Upper lobe of left lung (tissue), 6 donors: ENCODE results near the gene NT5C. TPM values are rescaled to one million over a fixed set of nuclear protein-coding genes. Genes with fewer than 3 reads are reported as not detected.

ENCODE experiments used
- ATAC-seq, 2 donors: fragments of 200-7000 bp; cut with Tn5 transposase; one replicate each; pipeline ENCODE4 v1.9.1; 2022; ENCODE audit warnings: mild to moderate bottlenecking in 2 of 2, moderate library complexity in 2 of 2; ENCODE audit not compliant: low FRiP score in 2 of 2
- DNase-seq, 2 donors: peaks; one replicate each; pipeline ENCODE4 v3.0.0-alpha.2; 2019 to 2020
- H3K27ac ChIP-seq, 4 donors: fragments of 200-600 bp; sonication (generic); one replicate each; pipeline ENCODE4 v1.5.1; 2016 to 2019
- H3K27me3 ChIP-seq, 4 donors: fragments of 200-600 bp; sonication (generic); one replicate each; pipeline ENCODE4 v1.5.1; 2017 to 2019
- H3K36me3 ChIP-seq, 4 donors: fragments of 200-600 bp; sonication (generic); one replicate each; pipeline ENCODE4 v1.5.1; 2016 to 2019
- H3K4me1 ChIP-seq, 4 donors: fragments of 200-600 bp; sonication (generic); one replicate each; pipeline ENCODE4 v1.5.1; 2018 to 2019
- H3K4me3 ChIP-seq, 4 donors: fragments of 200-600 bp; sonication (generic); one replicate each; pipeline ENCODE4 v1.5.1; 2017 to 2019; ENCODE audit warnings: mild to moderate bottlenecking in 2 of 4, moderate library complexity in 1 of 4
- H3K9me3 ChIP-seq, 4 donors: fragments of 200-600 bp; sonication (generic); one replicate each; pipeline ENCODE4 v1.5.1; 2018 to 2019
- EP300 ChIP-seq, 4 donors: sonication (generic); formaldehyde crosslinking; IDR thresholded peaks; one replicate each; pipeline ENCODE4 v1.5.1; 2017; ENCODE audit warnings: antibody characterized with exemption in 4 of 4, control low read depth in 2 of 4
- POLR2A ChIP-seq, 4 donors: fragments of 450-650 bp; IDR thresholded peaks; one replicate each; pipeline ENCODE4 v1.5.1; 2016 to 2017; ENCODE audit warnings: antibody characterized with exemption in 4 of 4, mild to moderate bottlenecking in 2 of 4
- POLR2AphosphoS5 ChIP-seq, 2 donors: sonication (generic); formaldehyde crosslinking; IDR thresholded peaks; one replicate each; pipeline ENCODE4 v1.5.1; 2017; ENCODE audit warnings: antibody characterized with exemption in 2 of 2
- WGBS, 2 donors: methylation state at CpG; one replicate each; pipeline ENCODE4 v1.1.5; 2017 to 2018; 5-methylcytosine and 5-hydroxymethylcytosine counted together
- total RNA-seq, 6 donors: library from RNA; depleted of rRNA in 4 of 6; stranded (reverse); fragments of >200 nt in 4 of 6; gene quantifications; one replicate each; pipeline versions ENCODE4 v1.1.0 to v1.2.1, GENCODE V29; 2016 to 2021
- TF ChIP-seq, protein P1 (sequence below), 6 experiments: fragments of 450-650 bp in 4 of 6; fragments of 200-600 bp in 2 of 6; sonication (generic) in 2 of 6; IDR thresholded peaks; one replicate each; pipeline ENCODE4 v1.5.1; 2016 to 2019; ENCODE audit warnings: antibody characterized with exemption in 6 of 6
- donor health status: DM: no; HTN: no; CAD: no; lungs with moderate emphysema.
- donor health status: DM: no; HTN: yes; CAD: no; lungs with severe emphysema.

NT5C gene
- total RNA-seq, 6 donors from 2014 or later = 46.4 to 113 (median 76.6) TPM

DNA sequence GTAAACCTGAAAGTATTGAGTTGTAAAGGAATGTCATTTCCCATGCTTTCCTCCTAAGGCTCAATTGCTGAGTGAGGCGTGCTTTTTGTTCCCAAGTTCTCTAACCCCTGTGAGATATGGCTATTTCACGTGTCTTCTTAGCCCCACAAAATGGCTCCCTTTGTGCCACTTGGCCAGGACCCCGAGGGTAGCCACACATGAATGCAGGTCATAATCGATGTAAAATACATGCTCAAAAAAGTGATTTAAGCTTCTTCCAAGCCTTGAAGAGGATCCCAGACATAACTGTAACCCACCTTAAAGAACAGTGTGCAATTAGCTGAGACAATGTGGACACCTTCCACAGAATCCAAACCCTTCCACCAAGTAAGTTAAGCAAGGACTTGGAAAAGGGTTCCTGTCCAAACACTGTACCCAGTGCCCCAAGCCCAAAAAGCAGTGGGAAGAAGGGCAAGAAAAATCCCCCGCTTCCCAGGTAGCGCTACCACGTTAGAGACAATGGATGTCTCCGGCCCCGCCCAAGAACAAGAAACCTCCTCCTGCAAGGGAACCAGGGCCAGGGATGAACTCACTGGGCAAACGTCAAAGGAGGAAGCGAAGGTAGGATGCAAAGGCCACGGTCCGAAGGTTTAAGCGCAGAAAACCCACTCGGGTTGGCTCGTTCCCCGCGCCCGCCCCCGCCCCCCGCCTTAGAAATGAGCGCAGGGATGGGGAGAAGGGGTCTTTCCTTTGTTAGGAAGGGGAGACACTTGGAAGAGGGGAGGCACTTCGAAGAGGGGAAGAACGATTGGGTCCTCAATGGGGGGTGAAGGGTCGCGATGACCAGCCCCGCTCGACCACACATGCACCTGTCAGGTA, 21.6 kb upstream of the NT5C start:
- peak overlapping the region; percentile 47 to 99 (median 82) for H3K4me3 ChIP-seq
- peak overlapping the region in 2 of 4 donors; percentile 42 to 95 for H3K27ac ChIP-seq
- H3K27me3 ChIP-seq = no peaks in the 10 kb centered on the region
- peaks cover 0 to 3% (median 1%) of the 10 kb centered on the region in 4 donors for H3K36me3 ChIP-seq
- no peak for ATAC-seq
- peak in 1 of 2 donors; percentile 48 for DNase-seq
- TF ChIP-seq POLR2A (IDR thresholded peaks at IDR 0.05) = no peak
- TF ChIP-seq POLR2AphosphoS5 (IDR thresholded peaks at IDR 0.05) = no peak
- WGBS, 2 donors = 8 to 9% methylated on average over 22 to 28 of the region's 28 CpGs
- no peaks in the 10 kb centered on the region for H3K9me3 ChIP-seq
- peaks cover 12 to 27% (median 18%) of the 10 kb centered on the region in 4 donors for H3K4me1 ChIP-seq

- no peak for DNase-seq
- peak overlapping the region in 3 of 4 donors; percentile 65 to 99 (median 99) for H3K4me3 ChIP-seq
- TF ChIP-seq POLR2A (IDR thresholded peaks at IDR 0.05) (no peak), POLR2AphosphoS5 (IDR thresholded peaks at IDR 0.05) (no peak), EP300 (IDR thresholded peaks at IDR 0.05) (no peak)
- TF ChIP-seq, protein P1, sequence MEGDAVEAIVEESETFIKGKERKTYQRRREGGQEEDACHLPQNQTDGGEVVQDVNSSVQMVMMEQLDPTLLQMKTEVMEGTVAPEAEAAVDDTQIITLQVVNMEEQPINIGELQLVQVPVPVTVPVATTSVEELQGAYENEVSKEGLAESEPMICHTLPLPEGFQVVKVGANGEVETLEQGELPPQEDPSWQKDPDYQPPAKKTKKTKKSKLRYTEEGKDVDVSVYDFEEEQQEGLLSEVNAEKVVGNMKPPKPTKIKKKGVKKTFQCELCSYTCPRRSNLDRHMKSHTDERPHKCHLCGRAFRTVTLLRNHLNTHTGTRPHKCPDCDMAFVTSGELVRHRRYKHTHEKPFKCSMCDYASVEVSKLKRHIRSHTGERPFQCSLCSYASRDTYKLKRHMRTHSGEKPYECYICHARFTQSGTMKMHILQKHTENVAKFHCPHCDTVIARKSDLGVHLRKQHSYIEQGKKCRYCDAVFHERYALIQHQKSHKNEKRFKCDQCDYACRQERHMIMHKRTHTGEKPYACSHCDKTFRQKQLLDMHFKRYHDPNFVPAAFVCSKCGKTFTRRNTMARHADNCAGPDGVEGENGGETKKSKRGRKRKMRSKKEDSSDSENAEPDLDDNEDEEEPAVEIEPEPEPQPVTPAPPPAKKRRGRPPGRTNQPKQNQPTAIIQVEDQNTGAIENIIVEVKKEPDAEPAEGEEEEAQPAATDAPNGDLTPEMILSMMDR (IDR thresholded peaks at IDR 0.05) = no peak
These were observed 21.0 kb upstream of the NT5C start for GRCh38 chr17:75152523-75152921.

GRCh38 chr17:75151930-75152329, 20.4 kb upstream of the NT5C start:
- TF ChIP-seq, protein P1 (IDR thresholded peaks at IDR 0.05) = no peak
- no peak for TF ChIP-seq POLR2AphosphoS5 (IDR thresholded peaks at IDR 0.05)
- TF ChIP-seq POLR2A (IDR thresholded peaks at IDR 0.05) = no peak
- TF ChIP-seq EP300 (IDR thresholded peaks at IDR 0.05) = no peak
- Histone ChIP-seq H3K36me3 (peaks cover 5 to 15% (median 7%) of the 10 kb centered on the region in 4 donors), H3K27ac (no peak overlapping the region), H3K4me1 (peaks cover 12 to 27% (median 18%) of the 10 kb centered on the region in 4 donors), H3K27me3 (no peaks in the 10 kb centered on the region), H3K9me3 (no peaks in the 10 kb centered on the region), H3K4me3 (no peak overlapping the region)
- ATAC-seq = no peak
- no peak for DNase-seq
- 85 to 86% methylated on average over 6 of the region's 6 CpGs for WGBS, 2 donors

More at GRCh38 chr17:75152523-75152921, 21.0 kb upstream of the NT5C start:
- no peaks in the 10 kb centered on the region for H3K27me3 ChIP-seq
- no peak overlapping the region for H3K27ac ChIP-seq
- H3K36me3 ChIP-seq = peaks cover under 1 to 9% (median 3%) of the 10 kb centered on the region in 4 donors
- peaks cover 12 to 27% (median 18%) of the 10 kb centered on the region in 4 donors for H3K4me1 ChIP-seq
- WGBS, 2 donors = 82% methylated on average over 6 of the region's 6 CpGs
- no peaks in the 10 kb centered on the region for H3K9me3 ChIP-seq
- ATAC-seq = no peak

DNA sequence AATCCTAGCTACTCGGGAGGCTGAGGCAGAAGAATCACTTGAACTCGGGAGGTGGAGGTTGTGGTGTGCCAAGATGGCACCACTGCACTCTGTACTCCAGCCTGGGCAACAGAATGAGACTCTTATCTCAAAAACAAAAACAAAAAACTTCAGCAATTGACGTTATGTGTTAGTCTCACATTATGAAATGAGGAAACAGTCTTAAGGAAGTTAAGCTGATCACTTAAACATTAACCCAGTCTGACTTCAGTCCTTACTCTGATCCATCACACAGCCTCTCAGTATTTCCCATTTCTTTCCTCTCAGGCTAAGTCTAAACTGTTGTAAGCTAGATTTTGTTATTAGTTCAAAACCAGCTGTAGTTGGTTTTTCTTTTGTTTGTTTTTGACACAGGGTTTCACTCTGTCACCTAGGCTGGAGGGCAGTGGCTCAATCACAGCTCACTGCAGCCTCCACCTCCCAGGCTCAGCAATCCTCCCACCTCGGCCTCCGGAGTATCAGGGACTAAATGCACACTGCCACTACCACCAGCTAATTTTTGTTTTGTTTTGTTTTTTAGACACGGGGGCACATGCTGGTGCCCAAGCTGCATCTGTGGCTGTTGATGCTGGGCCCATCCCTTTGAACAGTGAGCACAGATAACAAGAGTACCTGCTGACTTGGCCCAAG, 16.5 kb upstream of the NT5C start:
- DNase-seq = no peak
- peaks cover 5 to 40% (median 28%) of the 10 kb centered on the region in 4 donors for H3K36me3 ChIP-seq
- peak overlapping the region in 3 of 4 donors; percentile 30 to 56 (median 36) for H3K27ac ChIP-seq
- H3K9me3 ChIP-seq = no peaks in the 10 kb centered on the region
- no peaks in the 10 kb centered on the region for H3K27me3 ChIP-seq
- peak; percentile 48 to 65 for ATAC-seq
- H3K4me3 ChIP-seq = no peak overlapping the region
- 68 to 73% methylated on average over 6 of the region's 6 CpGs for WGBS, 2 donors
- TF ChIP-seq, protein P1 (IDR thresholded peaks at IDR 0.05) = no peak
- TF ChIP-seq POLR2A (IDR thresholded peaks at IDR 0.05) (peak in 1 of 4 donors; percentile 51), EP300 (IDR thresholded peaks at IDR 0.05) (no peak), POLR2AphosphoS5 (IDR thresholded peaks at IDR 0.05) (no peak)
- peaks cover 3 to 11% (median 10%) of the 10 kb centered on the region in 4 donors for H3K4me1 ChIP-seq

DNA sequence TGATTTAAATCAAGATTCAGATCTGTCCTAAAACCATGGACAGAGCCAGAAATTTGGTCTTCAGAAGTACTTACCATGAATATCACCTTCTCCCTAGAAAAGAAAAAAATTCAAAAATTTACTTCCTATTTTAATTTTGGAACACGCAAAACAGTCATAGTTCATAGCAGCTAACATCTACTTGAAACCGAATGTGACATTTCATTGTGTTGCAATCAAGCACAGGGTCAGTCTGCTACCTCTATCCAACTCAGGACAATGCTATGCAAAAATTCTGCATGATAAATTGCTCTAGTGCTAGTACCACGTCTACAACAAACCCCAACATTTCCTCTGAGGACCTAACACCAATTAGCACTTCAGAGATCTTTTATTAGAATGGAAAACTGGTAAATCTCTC, 15.1 kb upstream of the NT5C start:
- H3K27ac ChIP-seq = peak overlapping the region in 2 of 4 donors; percentile 35 to 56
- DNase-seq (no peak), ATAC-seq (no peak)
- H3K9me3 ChIP-seq = no peaks in the 10 kb centered on the region
- no peaks in the 10 kb centered on the region for H3K27me3 ChIP-seq
- no peaks in the 10 kb centered on the region for H3K4me1 ChIP-seq
- H3K4me3 ChIP-seq = no peak overlapping the region
- peaks cover 5 to 47% (median 37%) of the 10 kb centered on the region in 4 donors for H3K36me3 ChIP-seq
- TF ChIP-seq POLR2A (IDR thresholded peaks at IDR 0.05) = no peak
- TF ChIP-seq EP300 (IDR thresholded peaks at IDR 0.05) = no peak
- TF ChIP-seq, protein P1 (IDR thresholded peaks at IDR 0.05) = no peak
- TF ChIP-seq POLR2AphosphoS5 (IDR thresholded peaks at IDR 0.05) = no peak
- 71 to 77% methylated on average over 3 of the region's 3 CpGs for WGBS, 2 donors
